ENCODE data around the gene ADAT3.

The ADAT3 gene

DNA sequence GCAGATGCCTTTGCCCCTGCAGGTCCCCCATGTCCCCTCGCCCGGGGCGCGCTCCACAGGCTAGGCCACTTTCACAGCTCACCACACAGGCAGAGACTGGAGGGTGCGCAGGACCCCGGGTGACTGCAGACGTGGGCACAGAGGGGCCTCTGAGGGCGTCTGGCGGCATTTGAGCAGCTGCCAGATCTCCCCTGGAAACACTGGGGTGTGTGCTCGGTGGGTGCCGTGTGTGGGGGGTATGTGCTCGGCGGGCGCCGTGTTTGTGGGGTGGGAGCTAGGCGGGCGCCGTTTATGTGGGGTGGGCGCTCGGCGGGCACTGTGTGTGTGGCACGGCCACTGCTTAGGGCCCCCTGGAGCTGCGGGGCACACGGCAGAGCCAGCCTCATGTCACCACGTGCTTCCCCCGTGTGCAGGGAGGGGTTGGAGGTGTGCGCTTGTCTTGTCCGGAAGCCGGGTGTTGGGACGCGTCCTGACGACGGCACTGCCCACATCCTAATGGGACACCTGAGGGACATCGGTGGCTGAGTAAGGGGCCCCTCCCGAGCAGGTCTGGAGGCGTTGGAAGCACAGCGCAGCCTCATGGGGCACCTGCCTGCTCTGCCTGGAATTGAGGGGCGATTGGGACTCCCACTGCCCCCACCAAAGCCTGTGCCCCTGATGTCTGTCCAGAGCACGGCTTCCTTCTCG is 52.5 kb downstream of the ADAT3 start:
- no peak for DNase-seq (ENCODE audit: low spot score)

GRCh38 chr19:1959928-1960589 is 54.9 kb downstream of the ADAT3 start:
- DNase-seq (ENCODE audit: low spot score) = no peak

- no peak for DNase-seq (ENCODE audit: low spot score)
Observed at GRCh38 chr19:1961000-1961883, 56.0 kb downstream of the ADAT3 start.

DNA sequence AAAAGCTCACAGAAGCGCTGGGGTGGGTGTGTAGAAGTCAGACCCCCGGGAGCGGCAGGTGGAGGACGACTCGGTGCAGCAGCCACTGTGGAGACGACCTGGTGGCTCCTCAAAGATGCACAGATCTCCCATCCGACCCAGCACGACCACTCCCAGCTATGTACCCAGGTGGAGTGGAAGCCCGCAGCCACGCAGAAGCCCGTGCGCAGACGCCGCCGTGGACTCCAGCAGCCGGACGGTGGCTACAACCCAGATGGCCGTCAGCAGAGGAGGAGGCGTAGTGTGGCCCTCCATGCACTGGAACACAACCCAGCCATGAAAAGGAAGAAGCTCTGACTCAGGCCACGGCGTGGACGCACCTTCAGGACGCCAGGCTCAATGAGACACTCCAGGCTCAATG is 57.5 kb downstream of the ADAT3 start:
- DNase-seq (ENCODE audit: low spot score) = no peak
